Left lung (tissue), 10 donors: ENCODE measurements around the gene PIGC. TPM values are rescaled to one million over a fixed set of nuclear protein-coding genes. Genes with fewer than 3 reads are reported as not detected.

Source experiments
- ATAC-seq: fragments of 200-7000 bp; cut with Tn5 transposase; one replicate; pipeline ENCODE4 v1.9.1; 2020; ENCODE audit warnings: moderate library complexity
- DNase-seq, 4 donors: peaks; one replicate each; pipeline ENCODE4 v3.0.0-alpha.2; 2013 to 2020
- H3K27ac ChIP-seq, 2 donors: fragments of 200-600 bp; sonication (generic) in 1 of 2; one replicate each; pipeline versions ENCODE4 v1.5.0 to v1.8.0; 2020 to 2021
- H3K27me3 ChIP-seq, 2 donors: fragments of 200-600 bp; sonication (generic) in 1 of 2; one replicate each; pipeline versions ENCODE4 v1.5.0 to v1.8.0; 2020 to 2021
- H3K36me3 ChIP-seq, 2 donors: fragments of 200-600 bp; sonication (generic) in 1 of 2; one replicate each; pipeline versions ENCODE4 v1.5.0 to v1.8.0; 2020 to 2021
- H3K4me1 ChIP-seq, 2 donors: fragments of 200-600 bp; one replicate each; pipeline ENCODE4 v1.8.0; 2021
- H3K4me3 ChIP-seq, 2 donors: fragments of 200-600 bp; sonication (generic) in 1 of 2; one replicate each; pipeline versions ENCODE4 v1.5.0 to v1.8.0; 2020 to 2021; ENCODE audit warnings: mild to moderate bottlenecking in 1 of 2
- H3K9me3 ChIP-seq, 2 donors: fragments of 200-600 bp; sonication (generic) in 1 of 2; one replicate each; pipeline versions ENCODE4 v1.5.0 to v1.8.0; 2020 to 2021
- intact Hi-C, 2 donors: fragments of 100-400 bp; cut with DNase I; formaldehyde crosslinking; loops; one replicate each; pipeline versions ENCODE4 v1.11.2 to v1.14.2; 2022
- polyA plus RNA-seq, 6 donors: library from polyadenylated mRNA; unstranded; fragments of 120-200 nt; gene quantifications; one replicate each; pipeline ENCODE4 v1.2.1, GENCODE V29; 2013; ENCODE audit not compliant: insufficient read length in 6 of 6
- total RNA-seq, 2 donors: library from RNA; stranded (reverse); fragmentation: NEBNext Ultra II Directional; extraction: Animal tissue kit (Norgen Biotek cat#: 25700); gene quantifications; one replicate each; pipeline ENCODE4 v1.2.1, GENCODE V29; 2021
- TF ChIP-seq, protein P1 (sequence below), 2 donors: fragments of 200-600 bp; sonication (generic) in 1 of 2; IDR thresholded peaks; one replicate each; pipeline versions ENCODE4 v1.5.0 to v1.8.0; 2021; ENCODE audit warnings: antibody characterized with exemption in 2 of 2
- donor health status: DM: no; HTN: yes; CAD: no.
- donor health status: DM: no; HTN: no; CAD: no.

PIGC gene
- total and polyA plus RNA-seq, 8 donors, result 22.3 to 45.8 (median 44.1) TPM

DNA sequence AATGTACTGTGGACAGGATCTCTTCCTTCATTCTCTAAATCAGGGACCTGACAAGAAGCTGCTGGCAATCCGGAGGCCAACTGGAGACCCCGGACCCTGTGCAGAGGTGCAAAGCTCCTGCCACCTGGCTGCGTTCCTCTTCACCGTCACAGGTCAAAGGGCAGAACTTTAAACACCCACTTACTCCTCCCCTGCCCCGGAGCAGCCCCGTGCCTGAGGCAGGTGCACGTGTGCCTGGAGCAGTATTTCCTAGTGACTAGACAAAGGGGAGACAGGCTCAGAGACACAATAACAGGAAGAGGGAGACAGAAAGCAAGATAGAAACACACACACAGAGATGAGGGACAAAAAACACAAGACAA lies 6.6 kb upstream of the PIGC start:
- Histone ChIP-seq H3K4me1 (peaks cover 12 to 37% of the 10 kb centered on the region in 2 donors), H3K27ac (peak overlapping the region; percentile 1 to 55), H3K27me3 (no peaks in the 10 kb centered on the region), H3K4me3 (no peak overlapping the region), H3K36me3 (no peaks in the 10 kb centered on the region), H3K9me3 (no peaks in the 10 kb centered on the region)
- ATAC-seq (peak; percentile 7), DNase-seq (peak in 1 of 4 donors; percentile 59)
- TF ChIP-seq, protein P1, sequence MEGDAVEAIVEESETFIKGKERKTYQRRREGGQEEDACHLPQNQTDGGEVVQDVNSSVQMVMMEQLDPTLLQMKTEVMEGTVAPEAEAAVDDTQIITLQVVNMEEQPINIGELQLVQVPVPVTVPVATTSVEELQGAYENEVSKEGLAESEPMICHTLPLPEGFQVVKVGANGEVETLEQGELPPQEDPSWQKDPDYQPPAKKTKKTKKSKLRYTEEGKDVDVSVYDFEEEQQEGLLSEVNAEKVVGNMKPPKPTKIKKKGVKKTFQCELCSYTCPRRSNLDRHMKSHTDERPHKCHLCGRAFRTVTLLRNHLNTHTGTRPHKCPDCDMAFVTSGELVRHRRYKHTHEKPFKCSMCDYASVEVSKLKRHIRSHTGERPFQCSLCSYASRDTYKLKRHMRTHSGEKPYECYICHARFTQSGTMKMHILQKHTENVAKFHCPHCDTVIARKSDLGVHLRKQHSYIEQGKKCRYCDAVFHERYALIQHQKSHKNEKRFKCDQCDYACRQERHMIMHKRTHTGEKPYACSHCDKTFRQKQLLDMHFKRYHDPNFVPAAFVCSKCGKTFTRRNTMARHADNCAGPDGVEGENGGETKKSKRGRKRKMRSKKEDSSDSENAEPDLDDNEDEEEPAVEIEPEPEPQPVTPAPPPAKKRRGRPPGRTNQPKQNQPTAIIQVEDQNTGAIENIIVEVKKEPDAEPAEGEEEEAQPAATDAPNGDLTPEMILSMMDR (IDR thresholded peaks at IDR 0.05), result no peak
- intact Hi-C loops, result loop anchor here in 1 of 2 donors (10.0 kb wide), 1 partner anchor 264 kb away; no protein-coding TSS in a partner anchor

DNA sequence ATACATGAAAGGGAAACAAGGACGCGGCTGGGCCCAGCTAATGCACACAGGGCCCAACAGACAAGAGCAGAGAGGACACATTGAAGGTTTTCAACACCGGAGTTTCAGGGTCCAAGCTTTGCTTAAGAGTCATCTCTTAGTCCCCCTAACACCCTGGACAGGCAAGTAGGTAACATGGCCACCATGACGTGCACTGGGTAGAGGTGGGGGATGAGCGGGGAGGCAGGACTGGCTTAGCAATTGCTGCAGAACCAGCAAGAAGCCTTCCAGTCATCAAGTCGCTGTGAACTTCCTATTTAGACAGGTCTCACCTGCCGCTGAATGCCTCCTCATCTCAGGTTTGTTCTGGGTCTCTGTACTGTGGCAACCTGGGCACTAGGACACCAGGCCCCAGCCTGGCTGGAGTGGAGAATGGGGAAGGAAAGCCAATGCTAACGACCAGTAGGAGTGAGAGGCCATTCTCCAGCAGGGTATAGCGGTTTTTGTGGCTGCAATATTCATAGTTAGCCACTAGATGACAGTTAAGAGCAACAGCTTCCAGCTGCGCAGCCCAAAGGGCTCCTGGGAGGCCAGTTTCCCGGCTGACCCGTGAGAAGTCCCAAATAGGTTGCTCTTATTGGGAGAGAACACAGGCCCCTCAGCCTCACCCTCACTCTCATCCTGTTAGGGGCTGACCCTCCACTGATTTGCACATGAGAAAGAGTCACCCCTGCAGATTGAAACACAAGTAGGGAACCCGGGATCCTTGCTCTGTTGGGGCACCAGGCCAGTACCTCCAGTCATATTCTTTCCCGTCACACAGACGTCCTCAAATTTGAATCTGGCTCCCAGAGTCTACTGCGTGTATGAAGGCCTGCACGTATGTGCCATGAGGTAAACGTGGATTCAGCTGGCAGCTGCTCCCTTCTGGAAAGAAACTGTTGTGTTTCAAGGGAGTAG lies 6.0 kb upstream of the PIGC start:
- Histone ChIP-seq H3K9me3 (no peaks in the 10 kb centered on the region), H3K27ac (peak overlapping the region in 1 of 2 donors; percentile 1), H3K36me3 (no peaks in the 10 kb centered on the region), H3K4me1 (peaks cover 12 to 37% of the 10 kb centered on the region in 2 donors), H3K4me3 (no peak overlapping the region), H3K27me3 (no peaks in the 10 kb centered on the region)
- DNase-seq, result peak; percentile 42 to 80 (median 57)
- peak; percentile 87 for ATAC-seq
- TF ChIP-seq, protein P1 (IDR thresholded peaks at IDR 0.05), result peak; percentile 84 to 93
- intact Hi-C loops, result loop anchor here in 1 of 2 donors (10.0 kb wide), 1 partner anchor 265 kb away; no protein-coding TSS in a partner anchor

DNA sequence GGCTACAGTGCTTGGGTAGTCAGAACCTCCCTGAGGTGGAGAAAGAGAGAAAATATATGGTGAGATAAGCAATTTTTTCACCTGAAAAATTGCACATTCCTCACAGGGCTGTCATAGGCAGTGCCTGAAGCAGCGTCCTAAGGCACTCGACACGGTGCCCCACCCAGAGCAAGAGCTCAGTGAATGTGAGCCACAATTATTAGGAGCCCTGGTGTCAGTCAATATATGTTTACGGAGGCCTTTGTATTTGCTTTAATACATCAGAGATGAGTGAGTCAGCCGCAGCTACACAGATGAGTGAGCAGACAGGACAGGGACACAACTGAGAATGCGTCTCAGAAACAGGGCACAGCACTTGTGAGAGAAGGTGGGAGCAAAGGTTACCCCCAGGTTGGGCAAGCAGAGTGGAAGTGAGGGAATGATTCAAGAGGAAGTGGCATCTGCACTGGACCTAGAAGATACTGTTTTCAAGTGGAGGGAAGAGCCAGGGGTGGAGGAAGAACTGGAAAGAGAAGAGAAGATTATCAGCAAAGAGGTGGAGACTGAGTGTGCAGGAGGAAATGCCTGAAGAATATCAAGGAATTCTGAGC lies 5.2 kb upstream of the PIGC start:
- no peak for DNase-seq

DNA sequence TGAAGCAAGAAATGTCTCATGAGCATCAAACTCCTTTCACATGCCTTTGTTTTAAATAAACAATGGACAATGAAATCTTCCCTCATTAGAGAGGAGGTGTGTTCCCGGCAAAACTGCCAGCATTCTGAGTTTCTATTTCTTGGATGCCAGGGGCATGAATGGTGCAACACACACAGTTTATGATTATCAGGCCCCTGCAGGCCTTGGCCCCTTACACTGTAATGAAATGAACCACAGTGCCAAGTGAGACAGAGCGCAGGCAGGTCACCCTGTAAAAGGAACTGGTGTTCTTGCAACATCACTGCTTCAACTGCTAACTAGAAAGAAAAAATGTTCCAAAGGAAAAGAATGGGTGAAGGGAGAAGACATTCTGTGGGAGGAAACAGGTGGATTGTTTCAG lies 3.8 kb upstream of the PIGC start:
- TF ChIP-seq, protein P1 (IDR thresholded peaks at IDR 0.05), result no peak
- H3K27me3 ChIP-seq, result no peaks in the 10 kb centered on the region
- intact Hi-C loops, result no loop called here
- peaks cover 19 to 50% of the 10 kb centered on the region in 2 donors for H3K4me1 ChIP-seq
- DNase-seq (no peak), ATAC-seq (no peak)
- no peaks in the 10 kb centered on the region for H3K9me3 ChIP-seq
- H3K4me3 ChIP-seq, result no peak overlapping the region
- H3K27ac ChIP-seq, result no peak overlapping the region
- no peaks in the 10 kb centered on the region for H3K36me3 ChIP-seq

More for the DNA sequence above, 5.2 kb upstream of the PIGC start:
- no peaks in the 10 kb centered on the region for H3K36me3 ChIP-seq
- TF ChIP-seq, protein P1 (IDR thresholded peaks at IDR 0.05), result no peak
- intact Hi-C loops, result no loop called here
- H3K4me3 ChIP-seq, result no peak overlapping the region
- ATAC-seq, result peak; percentile 16
- no peaks in the 10 kb centered on the region for H3K27me3 ChIP-seq
- H3K27ac ChIP-seq, result peak overlapping the region in 1 of 2 donors; percentile 1
- H3K9me3 ChIP-seq, result no peaks in the 10 kb centered on the region
- peaks cover 12 to 42% of the 10 kb centered on the region in 2 donors for H3K4me1 ChIP-seq

- intact Hi-C loops, result no loop called here
- Histone ChIP-seq H3K4me3 (no peak overlapping the region), H3K4me1 (peaks cover 22 to 60% of the 10 kb centered on the region in 2 donors), H3K27ac (peak overlapping the region in 1 of 2 donors; percentile 27), H3K9me3 (no peaks in the 10 kb centered on the region), H3K36me3 (peaks cover 0 to 6% of the 10 kb centered on the region in 2 donors), H3K27me3 (no peaks in the 10 kb centered on the region)
- TF ChIP-seq, protein P1 (IDR thresholded peaks at IDR 0.05), result no peak
- ATAC-seq (no peak), DNase-seq (no peak)
Observed at GRCh38 chr1:172446547-172446946, 2.7 kb upstream of the PIGC start.
